Activated T-cell treated with anti-CD3 and anti-CD28 coated beads for 4 hours (primary cell): ENCODE results near the gene NRXN3.

Experiments used
- DNase-seq: peaks from one replicate; pipeline ENCODE4 v3.0.0-alpha.2; 2020

NRXN3 gene

DNA sequence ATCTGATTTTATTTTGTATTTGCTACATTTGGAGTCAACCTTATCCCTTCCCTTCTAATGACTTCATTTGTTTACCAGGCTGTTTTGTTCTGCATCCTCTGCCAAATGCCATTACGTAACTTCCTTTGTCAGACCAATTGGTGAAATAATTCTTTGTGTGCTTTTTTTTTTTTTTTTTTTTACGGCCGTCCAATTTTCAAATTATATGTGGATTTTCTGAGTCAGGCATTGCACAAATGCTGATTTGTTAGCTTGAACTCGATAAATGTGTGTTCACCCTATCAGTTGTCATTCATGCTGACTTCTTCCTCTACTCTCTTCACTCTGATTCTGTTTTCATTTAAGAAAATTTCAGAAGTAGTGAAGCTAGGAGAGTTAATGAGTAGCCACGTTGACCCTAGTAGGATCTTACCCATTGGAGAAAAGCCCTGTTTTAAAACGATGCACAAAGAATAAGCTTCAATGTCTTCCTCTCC is 1654.9 kb downstream of the NRXN3 start:
- DNase-seq, result no peak

DNA sequence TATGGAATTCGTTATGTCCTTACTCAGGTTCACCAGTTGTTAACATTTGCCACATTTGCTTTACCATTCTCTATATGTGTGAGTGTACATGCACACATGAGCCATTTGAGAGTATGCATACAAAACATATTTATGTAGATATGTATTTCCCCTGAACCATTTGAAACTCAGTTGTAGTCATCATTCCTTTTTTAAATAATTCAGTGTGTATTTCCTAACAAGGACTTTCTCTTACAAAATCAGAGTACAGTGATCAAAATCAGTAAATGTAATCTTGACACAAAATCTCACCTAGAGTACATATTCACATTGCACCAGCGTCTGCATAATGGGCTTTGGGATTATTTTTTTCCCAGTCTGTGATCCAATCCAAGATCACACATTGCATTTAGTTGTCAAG is 1656.2 kb downstream of the NRXN3 start:
- no peak for DNase-seq

DNA sequence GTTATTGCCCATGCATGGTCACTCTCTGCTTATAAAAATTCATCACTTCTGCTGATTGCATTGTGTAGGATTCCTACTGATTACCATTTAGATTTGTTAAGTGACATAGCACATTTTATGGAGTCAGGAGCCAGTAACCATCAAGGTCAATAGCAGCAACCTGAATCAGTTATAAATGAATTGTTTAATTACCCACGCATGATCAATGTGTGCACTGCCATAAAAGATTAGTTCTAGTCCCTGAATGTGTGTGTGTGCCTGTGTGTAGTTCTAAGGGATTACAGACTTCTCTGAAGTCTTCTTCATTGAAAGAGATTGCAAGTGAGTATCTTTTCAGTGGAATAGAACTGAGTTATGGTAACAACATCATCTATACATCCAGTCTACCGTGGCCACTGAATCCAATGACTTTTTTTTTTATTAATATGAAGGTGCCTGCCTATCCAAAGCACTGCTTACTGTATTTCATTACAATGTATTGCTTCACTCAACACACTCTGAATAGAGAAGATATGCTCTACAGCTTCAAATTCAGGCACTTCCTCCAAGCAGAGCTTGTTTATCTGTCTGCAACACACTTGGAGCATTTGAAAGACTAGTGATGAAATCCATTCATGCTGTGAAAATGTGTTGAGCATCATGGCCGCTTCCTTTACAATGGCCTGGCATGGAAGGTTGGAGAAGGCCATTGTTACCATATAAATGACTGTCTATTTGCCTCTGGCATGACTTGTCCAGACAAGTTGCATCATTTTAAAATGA is 1659.4 kb downstream of the NRXN3 start:
- DNase-seq, result no peak

DNA sequence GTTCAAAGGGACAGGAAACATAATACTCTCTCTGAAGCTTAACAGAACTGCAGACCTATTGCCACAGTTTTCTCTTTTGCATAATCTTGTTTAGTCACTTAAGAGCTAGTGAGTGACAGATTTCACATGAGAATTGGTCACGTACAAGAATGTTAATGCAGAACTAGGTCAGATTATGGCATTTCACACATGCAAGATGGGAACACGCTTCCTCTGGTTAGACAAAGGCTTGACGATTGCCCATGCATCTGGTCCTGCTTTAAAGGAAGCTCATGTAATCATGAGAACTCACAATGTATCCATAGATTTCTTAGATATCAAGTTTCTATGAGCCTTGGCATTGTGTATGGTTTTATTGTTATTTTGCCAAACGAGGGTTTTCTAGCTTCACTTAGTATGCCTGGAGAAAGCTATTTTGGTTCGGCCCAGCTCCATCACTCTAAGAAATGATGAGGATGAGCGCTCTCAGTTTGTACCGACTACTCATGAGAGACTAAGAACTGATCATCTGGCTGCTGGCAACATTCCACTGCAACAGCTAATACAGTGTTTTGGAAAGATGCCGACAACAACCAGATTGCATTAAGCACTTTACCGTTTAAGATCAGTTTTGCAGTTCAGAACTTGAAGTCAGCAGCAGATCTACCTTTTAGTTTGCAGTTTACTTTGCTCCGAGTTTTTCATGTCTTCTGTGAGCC is 1661.2 kb downstream of the NRXN3 start:
- no peak for DNase-seq

DNA sequence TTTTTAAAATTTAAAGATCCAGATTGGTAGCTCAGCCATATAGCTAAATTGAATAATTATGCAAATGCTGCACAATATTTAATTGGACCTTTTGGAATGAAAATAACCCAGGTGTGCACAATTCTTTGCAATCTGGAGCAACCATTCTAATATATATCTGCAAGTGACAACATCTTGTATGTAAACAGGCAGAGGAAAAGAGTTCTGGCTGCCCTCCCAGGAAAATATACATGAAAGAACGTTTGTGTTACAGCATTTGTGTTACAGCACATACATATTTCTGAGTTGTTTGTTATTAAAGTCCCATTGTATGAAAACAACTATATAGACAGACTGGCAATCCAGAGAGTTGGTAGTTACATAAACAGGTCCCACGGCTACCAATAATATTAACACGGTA is 1663.6 kb downstream of the NRXN3 start:
- no peak for DNase-seq

DNA sequence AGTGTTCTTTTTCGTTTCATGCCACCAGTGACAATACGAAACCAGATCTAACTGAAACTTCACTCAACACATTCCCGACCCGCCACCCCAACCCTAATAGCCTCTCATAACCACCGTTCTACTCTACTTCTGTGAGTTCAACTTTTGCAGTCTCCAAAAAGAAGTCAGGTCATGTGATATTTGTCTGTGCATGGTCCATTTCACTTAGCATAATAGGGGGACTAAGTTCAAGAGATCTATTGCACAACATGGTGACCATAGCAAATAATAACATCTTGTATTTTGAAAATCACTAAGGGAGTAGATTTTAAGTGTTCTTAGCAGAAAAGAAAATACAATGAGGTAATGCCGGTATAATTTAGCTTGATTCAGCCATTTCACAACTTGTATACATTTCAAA is 1664.7 kb downstream of the NRXN3 start:
- no peak for DNase-seq

DNA sequence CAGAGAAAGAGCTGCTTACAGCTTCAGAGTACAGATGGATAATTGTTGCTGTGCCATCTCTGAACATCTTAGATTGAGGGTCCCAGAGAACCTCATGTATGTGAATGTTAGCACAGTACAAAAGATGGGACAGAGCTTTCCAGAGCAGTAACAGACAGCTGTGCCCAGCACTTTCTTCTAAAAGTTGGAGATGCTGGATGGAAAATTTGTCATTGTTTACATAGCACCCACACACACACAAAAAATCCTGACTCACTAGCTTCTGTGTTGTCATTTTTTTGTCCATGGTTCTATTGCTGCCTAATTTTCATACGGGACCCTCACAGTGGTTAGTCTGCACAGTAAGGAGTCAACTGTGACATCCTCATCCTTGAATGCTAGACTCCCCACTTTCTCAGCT is 1666.4 kb downstream of the NRXN3 start:
- no peak for DNase-seq

DNA sequence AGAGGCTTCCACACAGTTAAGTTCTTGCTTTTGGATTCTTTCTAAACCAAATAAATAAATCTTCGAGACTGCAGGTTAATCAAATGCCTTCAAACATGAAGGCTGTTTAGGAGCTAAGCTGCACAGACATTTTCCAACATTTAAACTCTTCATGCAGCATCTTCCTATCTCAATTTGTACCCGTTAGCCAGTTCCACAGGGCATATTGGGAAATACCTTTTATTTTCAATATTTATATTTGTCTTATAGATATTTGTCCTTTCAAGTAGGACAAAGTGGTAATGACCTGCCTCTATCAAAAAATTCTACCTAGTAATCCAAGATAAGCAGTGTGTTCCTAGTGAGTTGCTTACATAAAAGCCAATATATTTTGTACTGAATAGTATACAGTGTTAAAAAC is 1667.5 kb downstream of the NRXN3 start:
- no peak for DNase-seq

DNA sequence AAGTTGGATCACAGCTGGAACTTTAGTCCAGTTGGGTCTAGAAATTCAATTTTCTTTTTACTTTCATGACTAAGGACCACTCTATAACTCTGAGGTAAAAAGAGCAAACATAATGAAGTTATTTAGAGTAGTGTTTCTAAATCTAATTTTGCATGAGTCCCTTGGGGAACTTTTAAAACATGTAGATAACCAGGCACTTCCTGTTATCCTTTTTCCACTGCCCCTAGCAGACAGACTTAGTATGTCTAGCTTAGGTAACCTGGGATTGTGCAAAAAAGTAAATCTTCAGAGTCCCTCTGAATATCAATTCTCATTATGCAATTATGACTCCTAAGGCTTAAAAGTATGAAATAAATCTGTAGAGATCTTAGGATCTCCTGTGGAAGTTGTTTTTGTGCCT is 1669.9 kb downstream of the NRXN3 start:
- DNase-seq, result no peak

DNA sequence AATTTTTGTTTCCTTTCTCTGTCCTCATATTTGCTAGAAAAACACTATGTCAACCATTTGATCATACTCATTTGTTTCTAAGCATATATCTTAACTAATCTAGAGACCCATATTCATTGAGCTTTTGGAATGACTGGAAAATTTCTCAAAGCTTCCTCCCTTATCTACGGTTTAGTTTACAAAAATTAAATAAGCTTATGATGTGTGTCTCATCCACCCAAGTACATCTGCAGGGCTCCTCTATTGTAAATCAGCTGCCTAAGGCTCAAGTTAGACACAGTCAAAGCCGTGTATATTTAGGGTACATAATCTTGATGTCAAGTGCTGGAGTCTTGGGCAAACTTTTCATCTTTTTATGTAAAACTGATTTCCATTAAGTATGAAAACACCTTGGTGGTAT is 1670.7 kb downstream of the NRXN3 start:
- DNase-seq, result no peak

DNA sequence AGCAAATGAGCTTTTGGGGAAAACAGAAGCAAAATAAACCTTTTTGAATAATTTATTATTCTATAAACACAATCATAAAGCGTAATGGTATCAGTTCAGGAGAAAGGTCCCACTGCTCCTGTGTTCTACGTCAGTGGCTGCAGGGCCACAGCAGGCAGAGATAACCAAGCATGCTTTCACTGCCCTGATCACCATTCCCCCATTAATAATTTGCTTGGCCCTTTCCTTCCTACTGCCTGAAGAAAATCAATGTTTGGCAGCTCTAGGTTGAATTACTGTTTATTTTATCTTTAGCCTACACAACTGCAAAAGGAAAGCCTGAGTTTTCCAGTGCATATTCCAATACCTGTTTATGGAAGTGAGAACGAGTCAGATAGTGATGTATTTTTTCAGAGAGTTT is 1671.3 kb downstream of the NRXN3 start:
- no peak for DNase-seq

DNA sequence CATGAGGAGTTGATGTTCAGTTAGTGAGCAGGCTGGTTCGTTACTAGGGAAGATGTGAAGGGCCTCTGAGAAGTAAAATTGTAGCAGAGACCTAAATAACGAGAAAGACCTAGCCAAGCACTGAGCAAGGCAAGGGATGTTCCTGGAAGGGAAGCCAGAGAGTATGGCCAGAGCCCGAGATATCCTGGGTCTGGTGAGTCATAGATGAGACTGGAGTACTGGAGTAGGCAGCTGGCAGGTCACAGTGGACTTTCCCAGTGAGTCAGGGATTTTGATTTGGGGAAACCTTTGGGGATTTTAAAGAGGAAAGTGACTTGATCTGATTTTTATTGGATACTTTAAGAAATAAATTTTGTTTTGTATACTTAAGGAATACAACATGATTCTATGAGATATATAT is 1672.1 kb downstream of the NRXN3 start:
- DNase-seq, result no peak

DNA sequence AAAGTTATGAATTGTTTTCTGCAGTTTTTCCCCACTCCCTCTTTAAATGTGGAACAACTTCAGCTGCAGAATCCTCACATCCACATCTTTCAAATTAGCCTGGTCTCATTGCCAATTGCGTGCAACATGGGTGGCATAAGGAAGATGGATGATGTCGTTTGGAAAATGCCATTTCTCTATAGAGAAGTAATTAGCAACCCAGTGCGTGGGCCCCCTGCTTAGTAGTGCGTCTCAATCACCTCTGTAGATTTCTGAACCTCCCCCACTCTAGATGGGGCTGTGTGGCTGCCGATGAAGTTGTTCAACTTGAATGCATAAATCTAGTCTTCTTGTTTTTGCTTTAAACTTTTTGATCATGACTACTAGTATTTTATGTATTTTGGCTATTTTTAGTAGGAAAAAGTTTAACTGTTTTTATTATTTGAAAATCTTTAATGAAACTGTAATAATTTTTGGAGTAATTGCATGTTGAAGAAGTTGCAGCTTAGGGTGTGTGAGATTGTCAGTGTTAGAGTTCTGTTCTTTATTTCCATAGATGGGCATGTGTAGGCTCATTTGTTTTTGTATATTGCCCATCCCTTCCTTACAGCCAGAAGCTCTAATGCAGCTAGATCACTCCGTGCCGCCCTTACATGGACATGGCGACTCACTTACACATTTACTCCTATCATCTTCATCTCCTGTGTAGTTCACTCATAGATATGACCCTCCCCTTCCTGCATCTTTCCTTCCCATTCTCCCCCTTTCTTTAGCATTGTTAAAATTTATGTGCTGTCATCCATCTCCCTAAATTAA is 1683.0 kb downstream of the NRXN3 start:
- no peak for DNase-seq

DNA sequence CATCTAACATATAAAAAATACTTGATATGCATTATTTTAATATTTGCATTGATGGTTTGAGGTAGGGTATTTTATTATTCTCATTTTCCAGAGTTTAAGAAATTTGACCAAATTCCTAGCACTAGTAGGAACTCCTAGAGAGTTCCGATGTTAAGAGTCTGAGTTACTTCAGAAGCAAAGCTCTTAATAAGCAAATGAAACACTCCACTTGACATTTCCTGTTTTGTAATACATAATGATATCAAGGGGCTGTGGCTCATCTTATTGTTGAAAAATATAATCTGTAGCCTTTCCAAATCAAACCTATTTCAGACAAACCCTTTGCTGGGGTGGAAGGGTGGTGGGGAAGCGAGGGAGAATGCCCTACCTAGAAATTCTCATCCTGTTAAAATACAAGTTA is 1685.6 kb downstream of the NRXN3 start:
- DNase-seq, result no peak

DNA sequence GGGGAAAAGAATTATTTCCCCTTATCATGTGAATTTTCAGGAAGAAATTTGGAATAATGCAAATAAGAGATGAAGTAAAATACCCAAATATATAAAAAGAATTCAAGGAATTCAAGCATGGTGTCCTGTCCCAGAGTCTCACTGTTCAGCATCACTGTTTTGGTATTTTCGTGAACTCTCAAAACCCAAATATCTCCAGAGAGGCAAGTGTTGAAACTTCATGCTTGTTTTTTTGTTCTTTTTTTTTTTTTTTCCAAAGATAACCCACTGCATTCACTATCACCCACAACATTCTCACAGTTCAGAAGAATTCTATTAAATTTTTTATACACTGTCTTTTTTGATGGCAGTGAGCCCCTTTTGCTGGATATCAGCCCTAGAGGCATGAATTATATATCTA is 1686.2 kb downstream of the NRXN3 start:
- DNase-seq, result no peak

DNA sequence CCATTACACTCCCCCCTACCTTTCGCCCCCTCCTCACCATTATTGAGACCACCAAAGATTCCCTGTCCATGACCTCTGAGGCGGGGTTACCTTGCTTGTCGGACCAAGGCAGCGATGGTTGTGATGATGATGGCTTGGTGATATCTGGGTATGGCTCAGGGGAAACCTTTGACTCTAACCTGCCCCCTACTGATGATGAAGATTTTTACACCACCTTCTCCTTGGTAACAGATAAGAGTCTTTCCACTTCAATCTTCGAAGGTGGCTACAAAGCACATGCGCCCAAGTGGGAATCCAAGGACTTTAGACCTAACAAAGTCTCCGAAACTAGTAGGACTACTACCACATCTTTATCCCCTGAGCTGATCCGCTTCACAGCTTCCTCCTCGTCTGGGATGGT is 1690.9 kb downstream of the NRXN3 start:
- no peak for DNase-seq

DNA sequence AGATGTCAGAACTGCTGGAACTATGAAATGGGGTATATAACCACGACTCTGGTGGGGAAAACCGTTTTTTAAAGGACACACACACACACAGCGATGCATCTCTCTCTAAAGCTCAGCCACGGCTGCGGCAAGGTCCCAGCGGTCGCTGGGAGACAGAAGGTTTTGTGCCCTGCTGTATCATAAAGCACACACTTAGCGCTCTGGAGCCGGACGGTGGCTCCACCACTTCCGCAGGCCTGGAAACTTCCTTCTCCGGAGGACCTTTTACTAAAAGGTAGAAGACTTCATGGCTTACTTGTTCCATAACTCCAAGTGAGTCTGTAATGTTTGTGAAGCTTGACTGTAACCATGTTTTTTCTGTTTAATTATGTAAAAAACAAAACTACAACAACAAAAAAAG is 1691.9 kb downstream of the NRXN3 start:
- DNase-seq, result no peak

DNA sequence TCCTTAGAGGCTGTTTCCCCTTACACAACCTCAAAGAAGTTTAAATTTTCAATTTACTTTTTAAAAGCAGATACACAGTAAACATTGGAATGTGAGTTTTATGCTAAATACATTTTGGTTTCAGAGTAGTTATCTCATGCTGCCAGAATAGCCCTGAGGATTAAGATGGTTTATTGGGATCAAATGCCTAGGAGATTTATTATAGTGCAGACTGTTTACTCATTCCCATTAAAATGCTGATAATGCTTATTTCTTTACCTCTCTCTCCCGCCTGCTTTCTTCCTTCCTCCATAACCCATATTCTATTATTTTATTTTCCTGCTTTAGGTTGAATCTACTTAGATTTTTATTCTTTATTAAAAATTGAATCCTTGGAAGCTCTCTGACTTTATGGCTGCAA is 1701.0 kb downstream of the NRXN3 start:
- DNase-seq, result no peak

DNA sequence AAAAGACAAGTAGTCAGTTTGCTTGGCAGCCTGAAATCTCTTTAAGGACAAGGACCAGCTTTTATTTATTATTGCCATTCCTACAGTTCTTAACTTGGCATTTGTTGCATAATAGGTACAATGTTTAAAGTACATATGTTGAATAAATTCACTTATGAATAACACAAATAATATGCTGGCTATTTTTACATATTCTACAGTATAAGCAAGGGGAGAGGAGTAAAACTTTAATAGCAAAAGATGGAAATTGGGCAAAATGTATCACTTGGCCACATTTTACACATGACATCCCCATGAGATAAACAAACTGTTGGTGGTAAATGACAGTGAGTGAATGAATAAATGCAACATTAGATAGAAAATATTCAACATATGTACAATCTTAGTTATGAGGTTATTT is 1708.1 kb downstream of the NRXN3 start:
- DNase-seq, result no peak

DNA sequence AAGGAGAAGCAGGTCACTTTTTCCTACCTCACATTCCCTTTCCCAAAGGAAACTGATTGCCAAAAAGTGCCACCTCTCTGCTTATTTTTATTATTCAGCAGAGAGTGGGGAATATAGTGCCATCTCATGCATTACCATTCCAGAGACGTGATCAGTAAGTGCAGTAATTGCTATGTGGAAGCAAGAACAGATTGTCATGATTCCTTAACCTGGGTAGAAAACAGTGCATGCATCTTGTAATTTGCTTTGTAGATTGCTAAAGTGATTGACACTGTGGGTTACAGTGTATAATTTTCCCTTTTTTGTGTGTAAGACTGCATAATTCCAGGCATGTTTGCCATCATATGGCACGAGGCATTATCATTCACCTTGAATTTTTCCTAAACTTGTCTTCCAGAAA is 1708.6 kb downstream of the NRXN3 start:
- no peak for DNase-seq

DNA sequence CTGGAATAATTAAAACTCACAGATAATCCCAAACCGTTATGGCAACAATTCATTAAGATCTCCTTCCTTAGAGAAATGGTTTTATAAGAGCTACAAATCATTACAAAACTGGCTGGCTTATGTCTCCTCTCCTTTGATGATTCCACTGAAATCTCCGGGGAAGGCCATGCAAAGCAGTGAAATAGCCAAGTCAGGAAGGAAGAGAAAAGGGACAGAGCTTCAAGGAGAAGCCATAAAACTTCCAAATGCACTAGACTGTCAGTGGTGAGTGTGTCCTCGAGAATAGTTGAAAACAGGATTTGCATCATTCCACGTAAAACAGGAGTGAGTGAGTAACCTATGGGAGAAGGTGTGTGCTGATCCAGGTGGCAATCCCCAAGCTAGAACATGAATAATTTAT is 1711.1 kb downstream of the NRXN3 start:
- DNase-seq, result no peak

DNA sequence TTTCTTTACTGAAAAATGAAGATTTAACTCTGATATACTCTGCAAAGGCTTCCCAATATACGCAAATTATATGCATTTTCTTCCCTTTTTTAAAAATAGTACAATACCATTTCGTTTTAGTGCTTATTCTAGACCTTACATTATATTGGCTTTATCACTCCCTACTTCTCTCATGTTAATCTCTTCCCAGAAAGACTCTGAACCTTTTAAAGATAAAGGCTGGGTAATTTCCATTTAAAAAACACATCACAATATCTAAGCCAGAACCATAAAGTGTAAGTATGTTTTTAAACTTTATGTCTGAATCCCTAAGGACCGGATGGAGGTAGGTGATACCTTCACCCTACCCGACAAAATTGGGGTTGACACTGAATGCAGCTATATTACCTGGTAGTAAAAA is 1720.4 kb downstream of the NRXN3 start:
- DNase-seq, result no peak

DNA sequence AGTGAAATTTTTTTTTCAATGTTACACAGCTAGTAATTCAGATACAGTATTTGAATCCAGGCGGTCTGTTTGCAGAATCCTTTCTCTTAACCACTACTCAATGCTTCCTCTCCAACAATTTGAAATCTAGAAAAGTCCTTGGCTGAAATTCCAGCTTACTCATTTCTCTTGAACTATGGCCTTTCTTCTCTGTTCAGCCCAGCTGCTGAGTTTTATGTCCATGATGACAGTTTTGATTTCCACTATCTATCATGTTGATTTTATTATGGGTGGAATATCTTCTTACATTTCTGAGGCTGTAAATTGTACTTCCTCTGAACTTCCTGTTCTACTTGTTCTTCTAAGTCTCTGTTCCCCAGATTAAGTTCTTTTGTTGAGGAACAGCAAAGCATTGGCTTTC is 1725.8 kb downstream of the NRXN3 start:
- DNase-seq, result no peak

DNA sequence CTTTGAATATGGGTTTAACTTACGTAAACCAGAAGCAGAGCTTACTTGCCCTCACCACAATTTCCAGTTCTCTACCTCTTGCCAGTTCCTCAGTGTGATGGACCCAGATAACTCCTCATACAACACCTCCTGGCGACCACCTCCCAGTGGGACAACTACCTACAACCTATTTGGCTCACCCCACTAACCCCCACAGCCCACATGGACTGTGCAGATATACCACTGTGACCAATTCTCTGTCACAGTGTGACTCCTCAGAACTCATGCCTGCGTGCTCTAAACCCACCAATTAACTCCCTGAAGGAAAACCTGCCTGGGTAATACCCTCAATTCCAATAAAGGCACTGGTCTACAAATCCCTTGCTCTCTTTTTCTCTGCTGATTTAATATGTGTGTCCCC is 1729.4 kb downstream of the NRXN3 start:
- no peak for DNase-seq
